Prostate gland (tissue), 2 donors: Measurements from ENCODE around the gene NR5A2.

Source experiments
- CTCF ChIP-seq, 4 experiments: fragments of 200-600 bp in 2 of 4; fragments of 450-650 bp in 2 of 4; sonication (generic) in 2 of 4; IDR thresholded peaks; 1 replicate in 3 of 4; 2 replicates in 1 of 4; pipeline ENCODE4 v1.5.1; 2016 to 2019; ENCODE audit warnings: antibody characterized with exemption in 4 of 4, mild to moderate bottlenecking in 2 of 4, moderate library complexity in 2 of 4
- POLR2AphosphoS5 ChIP-seq: sonication (generic); formaldehyde crosslinking; IDR thresholded peaks from one replicate; pipeline ENCODE4 v1.6.1; 2017; ENCODE audit warnings: antibody characterized with exemption

DNA sequence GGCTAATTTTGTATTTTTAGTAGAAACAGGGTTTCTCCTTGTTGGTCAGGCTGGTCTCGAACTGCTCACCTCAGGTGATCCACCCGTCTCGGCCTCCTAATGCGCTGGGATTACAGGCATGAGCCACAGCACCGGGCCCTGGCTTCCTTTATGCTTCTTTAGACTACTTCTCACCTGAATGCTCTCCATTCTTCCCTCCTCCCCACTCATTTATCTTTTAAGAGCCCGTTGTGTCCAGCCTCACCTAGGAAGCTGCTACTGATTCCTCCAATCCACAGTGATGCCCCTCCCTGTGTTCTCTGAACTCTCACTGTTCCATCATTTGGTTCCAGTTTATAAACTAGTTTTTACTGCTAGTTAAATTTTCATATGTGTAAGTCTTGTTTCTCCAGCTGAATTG, 44.9 kb upstream of the NR5A2 start:
- TF ChIP-seq CTCF (IDR thresholded peaks at IDR 0.05) (no peak), POLR2AphosphoS5 (peak; percentile 63)
